Stimulated activated CD4-positive, alpha-beta T cell treated with anti-CD3 and anti-CD28 coated beads, Interleukin-1b, Interleukin-23, amount 100 ng/mL, for 1 hour (primary cell): ENCODE results near the gene HMGCS2.

Experiments
- DNase-seq, 2 donors: peaks; one replicate each; pipeline ENCODE4 v3.0.0-alpha.2; 2020; ENCODE audit warnings: low read depth in 2 of 2

Gene HMGCS2

GRCh38 chr1:119701659-119702058 is 67.0 kb downstream of the HMGCS2 start:
- no peak for DNase-seq

GRCh38 chr1:119700326-119700725 is 68.4 kb downstream of the HMGCS2 start:
- DNase-seq: no peak
